Mesendoderm (in vitro differentiated cells): ENCODE measurements around the gene BCAP31.
"Not testable (repeated sequence)": the region's sequence is repeated elsewhere in the genome, so short reads cannot be mapped to it uniquely, and the experiment has no call there.

Experiments used
- DNase-seq: peaks from one replicate; pipeline ENCODE4 v3.0.0; 2013
- H2AK5ac ChIP-seq: 2 replicates; pipeline ENCODE4 v1.6.1; 2013; ENCODE audit warnings: low read length, inconsistent platforms
- H2BK120ac ChIP-seq: 2 replicates; pipeline ENCODE4 v1.6.1; 2013; ENCODE audit warnings: low read depth, mild to moderate bottlenecking, low read length, moderate library complexity, mixed read lengths
- H2BK15ac ChIP-seq: replicated peaks from 2 replicates; pipeline ENCODE4 v1.6.1; 2013; ENCODE audit warnings: low read depth, mild to moderate bottlenecking, moderate library complexity
- H2BK5ac ChIP-seq: 2 replicates; pipeline ENCODE4 v1.6.1; 2013; ENCODE audit warnings: low read length, inconsistent platforms
- H3K18ac ChIP-seq: 2 replicates; pipeline ENCODE4 v1.6.1; 2013; ENCODE audit warnings: mild to moderate bottlenecking, low read length, mixed read lengths
- H3K23ac ChIP-seq: one replicate; pipeline ENCODE4 v1.6.1; 2013; ENCODE audit warnings: low read length
- H3K27ac ChIP-seq: 2 replicates; pipeline ENCODE4 v1.5.1; 2013; ENCODE audit warnings: low read depth, mild to moderate bottlenecking, inconsistent platforms, low read length, moderate library complexity
- H3K27me3 ChIP-seq: 2 replicates; pipeline ENCODE4 v1.6.1; 2013; ENCODE audit warnings: low read length, control low read depth, mild to moderate bottlenecking, inconsistent platforms; ENCODE audit not compliant: insufficient read depth, poor library complexity
- H3K36me3 ChIP-seq: 2 replicates; pipeline ENCODE4 v1.6.1; 2013; ENCODE audit warnings: low read length, inconsistent platforms; ENCODE audit not compliant: control insufficient read depth, insufficient read depth
- H3K4ac ChIP-seq: one replicate; pipeline ENCODE4 v1.6.1; 2013; ENCODE audit warnings: low read depth, mild to moderate bottlenecking, low read length, moderate library complexity
- H3K4me1 ChIP-seq: 2 replicates; pipeline ENCODE4 v1.6.1; 2013; ENCODE audit warnings: low read depth, low read length, inconsistent platforms; ENCODE audit not compliant: control insufficient read depth
- H3K4me2 ChIP-seq: 2 replicates; pipeline ENCODE4 v1.6.1; 2013; ENCODE audit warnings: low read length
- H3K4me3 ChIP-seq: 2 replicates; pipeline ENCODE4 v1.5.1; 2013; ENCODE audit warnings: mild to moderate bottlenecking, low read length
- H3K56ac ChIP-seq: one replicate; pipeline ENCODE4 v1.6.1; 2013; ENCODE audit warnings: low read length
- H3K79me1 ChIP-seq: 2 replicates; pipeline ENCODE4 v1.6.1; 2013; ENCODE audit warnings: low read length, inconsistent platforms
- H3K79me2 ChIP-seq: 2 replicates; pipeline ENCODE4 v1.6.1; 2013; ENCODE audit warnings: mild to moderate bottlenecking, low read length; ENCODE audit not compliant: control insufficient read depth, insufficient read depth
- H3K9ac ChIP-seq: 2 replicates; pipeline ENCODE4 v1.6.1; 2013; ENCODE audit warnings: low read length, inconsistent platforms
- H4K5ac ChIP-seq: one replicate; pipeline ENCODE4 v1.6.1; 2013; ENCODE audit warnings: low read length
- H4K8ac ChIP-seq: one replicate; pipeline ENCODE4 v1.6.1; 2013; ENCODE audit warnings: low read depth, mild to moderate bottlenecking, control low read depth, low read length, moderate library complexity
- WGBS: extraction: QIAGEN DNeasy Blood & Tissue Kit; methylation state at CpG from one replicate; pipeline ENCODE4 v1.1.7; 2013; ENCODE audit warnings: low lambda C conversion rate, missing lambda C conversion rate; ENCODE audit not compliant: insufficient coverage; ENCODE audit errors: extremely low coverage; 5-methylcytosine and 5-hydroxymethylcytosine counted together

BCAP31 gene

GRCh38 chrX:153697924-153698865 lies 26.0 kb downstream of the BCAP31 start:
- Histone ChIP-seq H3K4me1 (no peaks in the 10 kb centered on the region), H3K4me3 (no peak overlapping the region), H2BK5ac (no peak overlapping the region), H3K27ac (no peak overlapping the region), H3K18ac (no peak overlapping the region), H2BK15ac (no peak overlapping the region), H4K5ac (no peak overlapping the region), H2BK120ac (no peak overlapping the region), H3K23ac (no peak overlapping the region), H3K79me1 (no peaks in the 10 kb centered on the region), H3K36me3 (no peaks in the 10 kb centered on the region), H3K27me3 (no peaks in the 10 kb centered on the region), H3K79me2 (no peaks in the 10 kb centered on the region), H4K8ac (no peak overlapping the region), H2AK5ac (no peak overlapping the region), H3K4ac (no peak overlapping the region), H3K56ac (no peak overlapping the region), H3K4me2 (no peak overlapping the region), H3K9ac (no peak overlapping the region)
- no peak for DNase-seq
- WGBS = no CpG with 5 or more reads among the region's 16 CpGs

DNA sequence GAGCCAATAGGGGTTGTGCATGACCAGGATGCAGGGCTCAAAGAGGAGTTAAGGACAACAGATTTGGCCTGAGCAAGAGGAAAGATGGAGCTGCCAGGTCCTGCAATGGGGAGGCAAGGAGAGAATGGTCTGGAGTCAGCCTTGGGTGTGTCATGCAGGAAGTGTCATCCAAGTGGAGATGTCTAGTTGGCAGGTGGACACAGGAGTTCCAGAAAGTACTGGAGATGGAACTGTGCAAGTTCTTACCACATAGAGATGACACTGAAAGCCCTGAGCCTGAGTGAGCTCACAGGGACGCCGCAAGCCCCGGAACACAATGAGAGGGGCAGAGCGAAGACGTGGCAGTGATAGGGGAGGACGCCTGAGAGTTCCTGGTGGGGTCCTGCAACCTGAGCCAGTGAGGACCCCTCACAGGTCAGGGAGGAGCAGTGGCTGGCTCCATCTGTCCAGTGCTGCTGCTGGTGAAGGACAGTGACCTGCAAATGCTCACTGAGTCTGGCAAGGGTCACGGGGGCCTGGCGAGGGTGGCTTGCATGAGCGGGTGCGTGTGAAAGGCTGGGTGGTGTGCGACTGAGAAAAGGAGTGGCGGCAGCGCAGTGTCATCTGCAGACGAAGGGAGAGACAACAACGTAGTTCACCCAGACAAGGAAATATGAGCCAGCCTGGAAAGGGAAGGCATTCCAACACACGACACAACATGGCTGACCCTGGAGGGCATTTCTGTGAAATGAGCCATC lies 27.0 kb downstream of the BCAP31 start:
- not testable (repeated sequence) for DNase-seq, H3K27me3 ChIP-seq, H3K4ac ChIP-seq, H2AK5ac ChIP-seq, H3K36me3 ChIP-seq, H2BK5ac ChIP-seq, H3K4me1 ChIP-seq, H3K4me3 ChIP-seq, H3K79me2 ChIP-seq, H2BK15ac ChIP-seq, H3K18ac ChIP-seq, H3K27ac ChIP-seq, H4K8ac ChIP-seq, H3K4me2 ChIP-seq, H3K56ac ChIP-seq, H3K23ac ChIP-seq, H4K5ac ChIP-seq, H3K9ac ChIP-seq, H3K79me1 ChIP-seq, H2BK120ac ChIP-seq
- WGBS = no CpG with 5 or more reads among the region's 16 CpGs

- not testable (repeated sequence) for H4K8ac ChIP-seq, H3K36me3 ChIP-seq, H2BK120ac ChIP-seq, H3K9ac ChIP-seq, H3K79me2 ChIP-seq, H3K23ac ChIP-seq, H3K4me1 ChIP-seq, H3K79me1 ChIP-seq, H2AK5ac ChIP-seq, H4K5ac ChIP-seq, H2BK5ac ChIP-seq, H3K4me2 ChIP-seq, H3K56ac ChIP-seq, H2BK15ac ChIP-seq, H3K18ac ChIP-seq, DNase-seq, H3K27me3 ChIP-seq, H3K4me3 ChIP-seq, H3K4ac ChIP-seq, H3K27ac ChIP-seq
- WGBS = no CpG with 5 or more reads among the region's 10 CpGs
Measured at GRCh38 chrX:153696538-153696937, 27.6 kb downstream of the BCAP31 start.

DNA sequence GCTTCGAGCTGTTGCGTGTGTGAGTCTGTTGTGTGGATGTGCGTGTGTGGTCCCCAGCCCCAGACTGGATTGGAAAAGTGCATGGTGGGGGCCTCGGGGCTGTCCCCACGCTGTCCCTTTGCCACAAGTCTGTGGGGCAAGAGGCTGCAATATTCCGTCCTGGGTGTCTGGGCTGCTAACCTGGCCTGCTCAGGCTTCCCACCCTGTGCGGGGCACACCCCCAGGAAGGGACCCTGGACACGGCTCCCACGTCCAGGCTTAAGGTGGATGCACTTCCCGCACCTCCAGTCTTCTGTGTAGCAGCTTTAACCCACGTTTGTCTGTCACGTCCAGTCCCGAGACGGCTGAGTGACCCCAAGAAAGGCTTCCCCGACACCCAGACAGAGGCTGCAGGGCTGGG lies 28.1 kb downstream of the BCAP31 start:
- WGBS = no CpG with 5 or more reads among the region's 15 CpGs
- H3K23ac ChIP-seq = no peak overlapping the region

DNA sequence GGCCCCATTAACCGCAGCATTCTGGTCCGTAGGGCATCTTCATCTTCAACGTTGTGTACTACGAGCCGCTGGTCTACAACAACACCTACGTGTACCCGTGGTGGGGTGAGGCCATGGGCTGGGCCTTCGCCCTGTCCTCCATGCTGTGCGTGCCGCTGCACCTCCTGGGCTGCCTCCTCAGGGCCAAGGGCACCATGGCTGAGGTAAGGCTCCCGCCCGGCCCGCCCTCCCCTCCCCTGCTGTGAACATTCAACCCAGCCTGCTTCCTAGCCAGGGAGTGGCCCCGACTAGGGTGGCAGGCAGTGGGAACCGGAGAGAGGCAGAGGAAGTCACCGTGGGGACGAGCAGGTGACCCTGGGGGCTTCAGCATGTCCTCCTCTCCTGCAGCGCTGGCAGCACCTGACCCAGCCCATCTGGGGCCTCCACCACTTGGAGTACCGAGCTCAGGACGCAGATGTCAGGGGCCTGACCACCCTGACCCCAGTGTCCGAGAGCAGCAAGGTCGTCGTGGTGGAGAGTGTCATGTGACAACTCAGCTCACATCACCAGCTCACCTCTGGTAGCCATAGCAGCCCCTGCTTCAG lies 29.4 kb downstream of the BCAP31 start:
- H3K4ac ChIP-seq = no peak overlapping the region
- H3K56ac ChIP-seq = no peak overlapping the region
- H2BK120ac ChIP-seq = no peak overlapping the region
- H3K4me3 ChIP-seq = no peak overlapping the region
- no peak overlapping the region for H2AK5ac ChIP-seq
- H4K8ac ChIP-seq = no peak overlapping the region
- H3K27ac ChIP-seq = no peak overlapping the region
- H3K18ac ChIP-seq = no peak overlapping the region
- no peaks in the 10 kb centered on the region for H3K79me2 ChIP-seq
- no peak overlapping the region for H3K9ac ChIP-seq
- no peaks in the 10 kb centered on the region for H3K27me3 ChIP-seq
- no peaks in the 10 kb centered on the region for H3K79me1 ChIP-seq
- H3K4me2 ChIP-seq = no peak overlapping the region
- H3K23ac ChIP-seq = no peak overlapping the region
- no peak overlapping the region for H4K5ac ChIP-seq
- no peak overlapping the region for H2BK15ac ChIP-seq
- no peak overlapping the region for H2BK5ac ChIP-seq
- no peak for DNase-seq
- WGBS = no CpG with 5 or more reads among the region's 23 CpGs
- H3K4me1 ChIP-seq = no peaks in the 10 kb centered on the region
- no peaks in the 10 kb centered on the region for H3K36me3 ChIP-seq

More for the DNA sequence above, 28.1 kb downstream of the BCAP31 start:
- Histone ChIP-seq H3K56ac (no peak overlapping the region), H2AK5ac (no peak overlapping the region), H3K4me1 (no peaks in the 10 kb centered on the region), H3K79me2 (no peaks in the 10 kb centered on the region), H2BK15ac (no peak overlapping the region), H3K4me2 (no peak overlapping the region), H3K9ac (no peak overlapping the region), H3K36me3 (no peaks in the 10 kb centered on the region), H2BK5ac (no peak overlapping the region), H3K27ac (no peak overlapping the region), H3K4ac (no peak overlapping the region), H3K79me1 (no peaks in the 10 kb centered on the region), H4K5ac (no peak overlapping the region), H3K4me3 (no peak overlapping the region), H3K27me3 (no peaks in the 10 kb centered on the region), H4K8ac (no peak overlapping the region), H3K18ac (no peak overlapping the region), H2BK120ac (no peak overlapping the region)
- no peak for DNase-seq
